GM12891 (cell line): ENCODE data around the gene MIPEP.

Source experiments
- DNase-seq: peaks from one replicate; pipeline ENCODE4 v3.0.0; 2011; ENCODE audit warnings: low spot score; ENCODE audit not compliant: insufficient read length
- FAIRE-seq: peaks from 2 replicates; lab custom pipeline; 2011; peaks lifted over from hg19 to GRCh38; lab: Jason Lieb, UNC
- PAX5 ChIP-seq: IDR thresholded peaks from 2 replicates; pipeline ENCODE4 v1.6.1; 2011; ENCODE audit warnings: low read length, moderate library complexity, mild to moderate bottlenecking; ENCODE audit not compliant: insufficient read depth, severe bottlenecking
- POLR2A ChIP-seq: IDR thresholded peaks from 2 replicates; pipeline ENCODE4 v1.6.1; 2011; ENCODE audit warnings: low read depth, low read length, control low read depth
- POLR2AphosphoS5 ChIP-seq: IDR thresholded peaks from 2 replicates; pipeline ENCODE4 v1.6.1; 2011; ENCODE audit warnings: low read depth, low read length, control low read depth
- POU2F2 ChIP-seq: IDR thresholded peaks from 2 replicates; pipeline ENCODE4 v1.6.1; 2011; ENCODE audit warnings: low read depth, mild to moderate bottlenecking, control low read depth, low read length, moderate library complexity
- SPI1 ChIP-seq: IDR thresholded peaks from 2 replicates; pipeline ENCODE4 v1.6.1; 2011; ENCODE audit warnings: low read depth, low read length, control low read depth
- TAF1 ChIP-seq: IDR thresholded peaks from 2 replicates; pipeline ENCODE4 v1.6.1; 2011; ENCODE audit warnings: low read depth, low read length, control low read depth

Gene MIPEP

GRCh38 chr13:23811366-23812062, 77.7 kb downstream of the MIPEP start:
- FAIRE-seq, result peak; percentile 63

GRCh38 chr13:23810685-23811240, 78.4 kb downstream of the MIPEP start:
- TF ChIP-seq SPI1 (no peak), POLR2AphosphoS5 (no peak), POLR2A (no peak)
- peak; percentile 71 for FAIRE-seq
- no peak for DNase-seq

More at GRCh38 chr13:23811366-23812062, 77.7 kb downstream of the MIPEP start:
- no peak for TF ChIP-seq PAX5
- no peak for TF ChIP-seq TAF1
- no peak for TF ChIP-seq POLR2AphosphoS5
- TF ChIP-seq SPI1, result peak; percentile 86
- DNase-seq, result no peak

- TF ChIP-seq POLR2AphosphoS5 (no peak), PAX5 (no peak), POU2F2 (no peak), POLR2A (no peak), SPI1 (no peak), TAF1 (no peak)
- DNase-seq (no peak), FAIRE-seq (no peak)
Observed at GRCh38 chr13:23808803-23809202, 80.4 kb downstream of the MIPEP start.

- TF ChIP-seq POU2F2 (no peak), SPI1 (no peak), POLR2AphosphoS5 (no peak), TAF1 (no peak), POLR2A (no peak), PAX5 (no peak)
- DNase-seq, result no peak
- peak; percentile 86 for FAIRE-seq
Observed at GRCh38 chr13:23806874-23807526, 82.2 kb downstream of the MIPEP start.

- DNase-seq (no peak), FAIRE-seq (peak; percentile 41)
- TF ChIP-seq SPI1, result no peak
- no peak for TF ChIP-seq POLR2A
- TF ChIP-seq PAX5, result no peak
- no peak for TF ChIP-seq POLR2AphosphoS5
Observed at GRCh38 chr13:23805821-23806220, 83.4 kb downstream of the MIPEP start.

GRCh38 chr13:23805122-23805521, 84.1 kb downstream of the MIPEP start:
- FAIRE-seq, result peak; percentile 23
- no peak for TF ChIP-seq POLR2AphosphoS5
- TF ChIP-seq SPI1, result no peak
- no peak for TF ChIP-seq POLR2A
- no peak for TF ChIP-seq POU2F2
- no peak for TF ChIP-seq TAF1
- TF ChIP-seq PAX5, result no peak
- no peak for DNase-seq

- FAIRE-seq, result no peak
- no peak for DNase-seq
- no peak for TF ChIP-seq TAF1
- no peak for TF ChIP-seq POU2F2
- TF ChIP-seq SPI1, result no peak
- no peak for TF ChIP-seq POLR2AphosphoS5
- TF ChIP-seq PAX5, result no peak
- no peak for TF ChIP-seq POLR2A
Observed at GRCh38 chr13:23804166-23804565, 85.0 kb downstream of the MIPEP start.

GRCh38 chr13:23801141-23801540, 88.1 kb downstream of the MIPEP start:
- FAIRE-seq (no peak), DNase-seq (no peak)
- TF ChIP-seq POLR2A (no peak), POLR2AphosphoS5 (no peak), PAX5 (no peak), SPI1 (no peak), TAF1 (no peak), POU2F2 (no peak)

GRCh38 chr13:23799945-23800344, 89.3 kb downstream of the MIPEP start:
- peak; percentile 37; the same call in 1 of the 2 replicates for TF ChIP-seq POU2F2
- no peak for TF ChIP-seq PAX5
- no peak for TF ChIP-seq POLR2AphosphoS5
- TF ChIP-seq SPI1, result no peak
- peak; percentile 90 for FAIRE-seq
- DNase-seq, result no peak

GRCh38 chr13:23797276-23797903, 91.8 kb downstream of the MIPEP start:
- TF ChIP-seq SPI1 (no peak), POLR2AphosphoS5 (no peak), POU2F2 (no peak), PAX5 (no peak), POLR2A (no peak), TAF1 (no peak)
- DNase-seq (no peak), FAIRE-seq (peak; percentile 63)
